HG03196 (cell line): ENCODE measurements around the gene GRWD1.
"Not testable (repeated sequence)": the region's sequence is repeated elsewhere in the genome, so short reads cannot be mapped to it uniquely, and the experiment has no call there.

Experiments used
- ATAC-seq: cut with Tn5 transposase; IDR thresholded peaks from one replicate; pipeline ENCODE4 v1.9.1; 2021; ENCODE audit not compliant: unreplicated experiment

Gene GRWD1

GRCh38 chr19:48478339-48479256 is 32.8 kb downstream of the GRWD1 start:
- ATAC-seq: no peak

DNA sequence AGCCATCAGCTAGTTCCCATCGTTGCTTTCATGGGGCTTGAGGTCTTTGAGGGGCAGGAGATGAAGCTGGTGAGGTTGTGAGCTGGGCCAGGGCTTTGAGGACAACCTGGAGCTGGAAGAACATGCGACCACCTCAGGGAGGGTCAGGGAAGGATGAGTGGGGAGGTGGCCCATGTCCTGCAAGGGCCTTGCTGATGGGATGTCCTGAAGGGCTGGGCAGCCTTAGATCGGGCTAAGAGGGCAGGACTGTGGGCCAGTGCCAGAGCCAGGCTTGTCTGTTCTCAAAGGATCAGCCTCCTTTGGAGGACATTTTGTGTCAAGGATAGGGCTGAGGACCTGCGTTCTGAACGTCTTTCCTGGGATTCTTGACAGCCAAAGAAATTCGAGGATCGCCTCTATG is 33.9 kb downstream of the GRWD1 start:
- ATAC-seq: no peak

GRCh38 chr19:48480183-48480557 is 34.4 kb downstream of the GRWD1 start:
- ATAC-seq: no peak

- ATAC-seq: no peak
Observed at GRCh38 chr19:48480558-48481500, 35.0 kb downstream of the GRWD1 start.

GRCh38 chr19:48481846-48482639 is 36.3 kb downstream of the GRWD1 start:
- ATAC-seq: no peak

DNA sequence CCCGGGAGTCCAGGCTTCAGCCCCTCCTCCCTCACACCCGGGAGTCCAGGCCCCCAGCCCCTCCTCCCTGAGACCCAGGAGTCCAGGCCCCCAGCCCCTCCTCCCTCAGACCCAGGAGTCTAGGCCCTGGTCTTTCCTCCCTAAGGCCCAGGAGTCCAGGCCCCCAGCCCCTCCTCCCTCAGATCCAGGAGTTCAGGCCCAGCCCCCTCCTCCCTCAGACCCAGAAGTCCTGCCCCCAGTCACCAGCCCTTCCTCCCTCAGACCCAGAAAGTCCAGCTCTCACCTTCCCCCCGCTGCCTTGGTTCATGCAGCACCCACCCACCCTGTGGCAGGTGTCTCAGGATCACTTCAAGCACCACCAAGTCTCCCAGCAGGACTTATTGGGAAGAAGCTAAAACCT is 37.5 kb downstream of the GRWD1 start:
- no peak for ATAC-seq

DNA sequence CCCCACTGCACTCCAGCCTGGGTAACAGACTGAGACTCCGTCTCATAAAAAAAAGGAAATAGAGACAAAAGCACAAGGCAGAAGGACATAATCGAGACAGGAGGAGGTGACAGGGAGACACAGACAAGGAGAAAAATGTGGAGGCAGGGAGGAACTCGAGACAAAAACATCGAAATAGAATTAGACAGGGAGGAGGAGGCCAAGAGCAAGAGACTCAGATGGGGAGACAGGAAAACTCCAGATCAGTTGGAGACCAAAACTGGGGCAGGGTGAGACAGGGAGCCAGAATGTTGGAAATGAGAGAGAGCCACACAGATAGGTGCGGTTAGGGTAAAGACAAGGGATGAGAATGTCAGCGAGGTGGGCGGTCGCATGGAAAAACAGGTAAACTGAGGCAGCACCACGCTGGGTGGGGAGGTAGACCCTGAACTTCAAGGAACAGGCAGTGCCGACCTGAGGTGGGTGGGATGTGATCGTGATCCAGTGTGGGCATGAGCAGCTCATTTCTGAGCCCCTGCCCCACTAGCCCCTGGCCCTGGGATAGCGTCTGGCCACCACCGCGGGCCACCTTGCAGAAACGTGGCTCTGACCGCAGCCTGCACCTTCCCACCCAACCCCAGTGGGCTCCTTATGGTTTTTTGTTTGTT is 38.6 kb downstream of the GRWD1 start:
- no peak for ATAC-seq

- no peak for ATAC-seq
Observed at GRCh38 chr19:48484931-48485612, 39.3 kb downstream of the GRWD1 start.

GRCh38 chr19:48486706-48487105 is 40.9 kb downstream of the GRWD1 start:
- not testable (repeated sequence) for ATAC-seq

- ATAC-seq: no peak
Observed at GRCh38 chr19:48487544-48487943, 41.8 kb downstream of the GRWD1 start.

GRCh38 chr19:48487948-48488347 is 42.2 kb downstream of the GRWD1 start:
- ATAC-seq: no peak

DNA sequence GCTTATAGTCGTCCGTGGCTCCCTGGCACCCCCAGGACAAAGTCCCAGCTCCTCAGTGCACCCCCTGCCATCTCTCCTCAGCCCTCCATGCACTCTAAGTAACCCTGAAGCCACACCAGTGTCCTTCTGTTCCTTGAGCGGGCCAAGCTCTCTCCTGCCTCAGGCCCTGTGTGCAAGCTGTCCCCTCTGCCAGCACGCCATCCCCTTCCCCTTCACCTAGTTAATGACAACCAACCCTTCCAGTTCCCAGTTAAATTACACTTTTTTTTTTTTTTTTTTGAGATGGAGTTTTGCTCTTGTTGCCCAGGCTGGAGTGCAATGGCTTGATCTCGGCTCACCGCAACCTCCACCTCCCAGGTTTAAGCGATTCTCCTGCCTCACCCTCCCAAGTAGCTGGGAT is 42.7 kb downstream of the GRWD1 start:
- ATAC-seq: not testable (repeated sequence)

DNA sequence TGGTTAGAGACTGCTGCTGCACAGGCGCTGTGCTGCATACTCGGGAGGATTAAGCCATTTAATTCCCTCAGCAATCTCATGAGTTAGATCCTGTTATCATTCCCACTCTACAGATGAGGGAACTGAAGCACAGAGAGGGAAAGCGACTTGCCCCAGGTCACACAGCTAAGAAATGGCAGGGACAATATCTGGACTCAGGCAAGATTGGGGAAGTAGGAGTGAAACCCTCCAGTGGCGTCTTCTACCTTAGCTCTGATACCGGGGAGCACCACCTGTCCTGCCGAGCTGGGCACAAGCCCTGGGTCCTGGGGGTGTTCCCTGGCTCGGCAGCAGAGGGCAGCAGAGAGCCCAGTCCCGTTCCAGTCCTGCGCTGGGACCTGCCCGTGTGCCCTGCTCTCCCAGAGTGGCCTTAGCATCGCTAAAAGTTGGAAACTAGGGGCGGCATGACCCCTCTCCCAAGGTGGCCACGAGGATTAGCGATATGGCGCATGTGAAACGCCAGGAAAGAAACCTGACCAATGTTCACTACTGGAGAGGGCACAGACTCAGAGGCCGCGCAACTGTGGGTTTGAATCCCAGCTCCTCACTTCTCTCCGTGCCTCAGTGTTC is 43.9 kb downstream of the GRWD1 start:
- no peak for ATAC-seq

DNA sequence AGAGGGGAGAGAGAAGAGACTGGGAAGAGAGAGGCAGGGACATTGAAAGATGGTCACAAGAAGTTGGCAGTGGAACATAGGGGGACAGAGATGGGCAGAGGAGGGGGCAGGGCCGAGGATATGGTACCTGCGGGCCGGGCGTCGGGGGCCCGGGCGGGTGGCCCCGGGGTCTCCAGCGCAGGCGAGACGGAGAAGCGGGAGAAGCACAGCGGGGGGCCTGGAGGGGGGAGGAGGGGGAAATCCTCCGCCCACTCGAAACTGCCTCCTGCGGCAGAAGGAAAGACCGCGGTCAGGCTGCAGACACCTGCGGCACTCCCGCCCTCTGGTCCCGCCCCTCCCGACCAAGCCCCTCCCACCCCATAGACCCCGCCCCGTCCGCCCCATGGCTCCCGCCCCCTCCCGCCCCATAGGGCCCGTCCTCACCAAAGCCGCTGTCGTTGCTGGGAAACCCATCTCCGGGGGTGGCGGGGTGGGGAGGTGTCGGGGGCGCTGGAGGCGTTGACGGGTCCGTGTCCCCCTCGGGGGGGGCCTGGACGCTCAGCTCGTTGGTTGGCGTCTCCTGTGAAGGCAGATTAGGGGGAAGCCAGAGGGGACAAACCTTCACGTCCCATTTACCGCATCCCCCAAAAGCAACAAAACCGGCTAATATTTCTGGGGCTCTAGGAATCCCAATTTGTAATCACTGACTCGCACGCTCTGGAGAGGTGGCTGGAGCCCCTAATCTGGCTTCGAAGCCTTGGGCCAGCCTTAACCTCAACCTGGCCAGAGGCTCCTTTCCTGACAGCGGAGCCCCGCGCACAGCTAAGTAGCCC is 45.4 kb downstream of the GRWD1 start:
- no peak for ATAC-seq

GRCh38 chr19:48491793-48492123 is 46.0 kb downstream of the GRWD1 start:
- ATAC-seq: no peak

DNA sequence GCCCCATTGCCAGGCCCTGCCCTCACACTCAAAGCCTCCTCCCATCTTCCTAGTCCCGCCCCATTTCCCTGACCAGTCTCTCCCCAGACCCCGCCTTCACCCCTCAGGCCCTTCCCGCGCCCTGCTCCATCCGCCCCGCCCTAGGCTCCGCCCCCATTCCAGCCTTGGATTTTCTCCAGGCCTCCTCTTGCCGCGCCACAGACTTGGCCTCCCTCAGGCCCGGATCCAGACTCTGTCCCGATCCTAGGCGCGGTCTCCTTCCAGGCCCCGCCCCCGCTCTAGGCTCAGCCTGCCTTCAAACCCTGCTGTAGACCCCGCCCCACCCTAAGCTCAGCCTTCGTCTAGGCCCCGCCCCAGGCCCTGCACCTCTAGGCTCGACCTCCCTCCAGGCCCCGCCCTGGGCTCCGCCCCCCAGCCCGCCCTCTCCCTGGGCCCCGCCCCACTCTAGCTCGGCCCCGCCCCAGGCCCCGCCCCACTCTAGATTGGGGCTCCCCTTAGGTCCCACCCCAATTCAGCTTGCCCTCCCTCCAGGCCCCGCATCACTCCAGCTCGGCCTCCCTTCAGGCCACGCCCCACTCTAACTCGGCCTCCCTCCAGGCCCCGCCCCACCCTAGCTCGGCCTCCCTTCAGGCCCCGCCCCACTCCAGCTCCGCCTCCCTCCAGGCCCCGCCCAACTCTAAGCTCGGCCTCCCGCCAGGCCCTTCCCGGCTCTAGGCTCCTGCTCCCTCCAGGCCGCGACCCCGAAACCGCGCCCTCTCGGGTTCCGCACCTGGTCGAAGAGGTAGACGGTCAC is 47.3 kb downstream of the GRWD1 start:
- peak; percentile 56 for ATAC-seq

DNA sequence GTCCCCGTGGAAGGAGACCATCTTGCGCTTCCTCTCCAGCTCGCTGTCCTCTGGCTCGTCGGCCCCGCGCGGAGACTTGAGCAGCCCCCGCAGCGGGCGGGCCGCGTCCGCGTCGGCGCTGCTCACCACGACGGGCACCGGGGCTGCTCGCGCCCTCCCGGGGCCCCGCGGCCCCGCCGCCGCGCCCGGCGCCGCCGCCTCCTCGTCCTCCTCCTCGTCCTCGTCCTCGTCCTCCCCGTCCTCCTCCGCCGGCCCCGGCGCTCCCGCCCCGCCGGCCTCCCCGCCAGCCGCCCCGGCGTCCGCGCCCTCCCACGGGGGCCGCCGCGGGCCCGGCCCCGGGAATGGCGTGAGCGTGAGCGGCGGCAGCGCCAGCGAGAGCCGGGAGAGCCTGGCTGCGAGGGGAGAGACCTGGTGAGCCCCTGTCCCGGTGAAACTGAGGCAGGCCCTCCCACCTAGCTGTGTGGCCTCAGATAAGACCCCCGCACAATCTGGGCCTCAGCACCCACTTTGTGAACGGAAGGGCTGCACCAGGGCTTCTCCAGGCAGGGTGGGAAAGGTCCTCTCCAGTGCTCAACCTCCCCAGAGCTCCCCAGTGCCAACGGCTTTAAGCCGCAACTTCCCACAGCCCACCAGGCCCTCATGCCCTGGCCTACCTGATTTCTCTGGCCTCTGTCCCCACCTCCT is 48.1 kb downstream of the GRWD1 start:
- ATAC-seq: peak; percentile 10
